ENCODE measurements around the gene CEP112. TPM values are rescaled to one million over a fixed set of nuclear protein-coding genes. Genes with fewer than 3 reads are reported as not detected.

The CEP112 gene
- total and polyA plus RNA-seq, 2 of the 4 experiments (the other 2 are of a cell fraction), result 2.5 to 5.6 TPM

GRCh38 chr17:66178642-66179041 lies 13.3 kb downstream of the CEP112 start:
- Histone ChIP-seq H3K27ac (ENCODE audit: insufficient read depth, low read length) (no peak overlapping the region), H2AFZ (replicated peaks; ENCODE audit: low read length, poor library complexity) (no peak overlapping the region), H2AK5ac (ENCODE audit: low read depth, low read length) (no peak overlapping the region), H4K5ac (ENCODE audit: low read depth, low read length) (no peak overlapping the region), H4K91ac (ENCODE audit: insufficient read depth, low read depth, low read length) (no peak overlapping the region), H2AK9ac (replicated peaks; ENCODE audit: low read depth, low read length, poor library complexity) (no peak overlapping the region), H3K4me3 (ENCODE audit: insufficient read depth, low read depth, low read length) (no peak overlapping the region), H4K20me1 (ENCODE audit: insufficient read depth, low read length) (no peaks in the 10 kb centered on the region), H3K4me2 (ENCODE audit: low read depth, low read length) (no peak overlapping the region), H3K23ac (ENCODE audit: low read depth, low read length) (no peak overlapping the region), H3K79me1 (ENCODE audit: low read depth in 1 of 2, low read length in 2 of 2) (no peaks in the 10 kb centered on the region; a peak in 1 of 4 replicates), H3K36me3 (ENCODE audit: control insufficient read depth, insufficient read depth, low read length) (no peaks in the 10 kb centered on the region), H3K9ac (ENCODE audit: low read depth, low read length) (no peak overlapping the region), H3K9me3 (ENCODE audit: control insufficient read depth, insufficient read depth, low read length) (no peaks in the 10 kb centered on the region), H2BK20ac (ENCODE audit: low read depth, low read length) (no peak overlapping the region), H3K56ac (ENCODE audit: extremely low read depth, insufficient read depth, low read length) (no peak overlapping the region), H3K27me3 (ENCODE audit: control insufficient read depth, insufficient read depth, low read length) (no peaks in the 10 kb centered on the region), H3K4me1 (ENCODE audit: control insufficient read depth, insufficient read depth, low read length) (no peaks in the 10 kb centered on the region), H3K4ac (ENCODE audit: low read depth, low read length) (no peak overlapping the region), H3K9me1 (ENCODE audit: insufficient read depth, low read length) (no peaks in the 10 kb centered on the region), H3K18ac (ENCODE audit: low read depth, low read length) (no peak overlapping the region), H2BK5ac (ENCODE audit: low read depth, low read length, poor library complexity, severe bottlenecking) (no peak overlapping the region), H4K8ac (ENCODE audit: low read depth in 2 of 2, low read length in 2 of 2) (no peak overlapping the region), H3K14ac (replicated peaks; ENCODE audit: low read depth, low read length) (no peak overlapping the region), H2BK120ac (ENCODE audit: low read depth, low read length) (no peak overlapping the region), H2BK15ac (ENCODE audit: low read depth, low read length) (no peak overlapping the region)
- ATAC-seq (ENCODE audit: low read depth) (no peak), DNase-seq (no peak)
- WGBS, 2 experiments (ENCODE audit: extremely low coverage in 2 of 2, insufficient read length in 1 of 2), result no CpG with 5 or more reads among the region's 4 CpGs
- dilution Hi-C loops (cut with HindIII; ENCODE audit: low sequenced_read_pairs, unreplicated experiment) (no loop called here), intact Hi-C loops (cut with micrococcal nuclease) (no loop called here), in situ Hi-C loops (cut with MboI; ENCODE audit: low sequenced_read_pairs) (no loop called here)
- POLR2A ChIA-PET (ENCODE audit: unreplicated experiment), result no interaction called here
- BruUV-seq (replicated peaks), result no TSS peak
- CTCF ChIA-PET, result no interaction called here
- TF ChIP-seq, protein P1, sequence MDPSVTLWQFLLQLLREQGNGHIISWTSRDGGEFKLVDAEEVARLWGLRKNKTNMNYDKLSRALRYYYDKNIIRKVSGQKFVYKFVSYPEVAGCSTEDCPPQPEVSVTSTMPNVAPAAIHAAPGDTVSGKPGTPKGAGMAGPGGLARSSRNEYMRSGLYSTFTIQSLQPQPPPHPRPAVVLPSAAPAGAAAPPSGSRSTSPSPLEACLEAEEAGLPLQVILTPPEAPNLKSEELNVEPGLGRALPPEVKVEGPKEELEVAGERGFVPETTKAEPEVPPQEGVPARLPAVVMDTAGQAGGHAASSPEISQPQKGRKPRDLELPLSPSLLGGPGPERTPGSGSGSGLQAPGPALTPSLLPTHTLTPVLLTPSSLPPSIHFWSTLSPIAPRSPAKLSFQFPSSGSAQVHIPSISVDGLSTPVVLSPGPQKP (IDR thresholded peaks at IDR 0.05; ENCODE audit: borderline replicate concordance, low read depth, low read length), result no peak
- TF ChIP-seq CEBPB (IDR thresholded peaks at IDR 0.05; ENCODE audit: low read depth, low read length), result peak; percentile 69

All from IMR-90 (cell line).